OCI-LY7 (cell line): ENCODE results near the gene BRD2.

Experiments used
- EZH2phosphoT487 ChIP-seq: fragments of 200-600 bp; sonication (generic); IDR thresholded peaks from 2 replicates; pipeline ENCODE4 v1.6.1; 2018; ENCODE audit warnings: low read depth, borderline replicate concordance, mild to moderate bottlenecking, mixed run types, antibody characterized with exemption, low read length, moderate library complexity, mixed read lengths
- TF ChIP-seq, protein P1 (sequence below): fragments of 200-600 bp; sonication (generic); conservative IDR thresholded peaks from 2 replicates; pipeline ENCODE4 v1.5.1; 2014; ENCODE audit warnings: mild to moderate bottlenecking, antibody characterized with exemption, low read length, moderate library complexity, mixed read lengths

DNA sequence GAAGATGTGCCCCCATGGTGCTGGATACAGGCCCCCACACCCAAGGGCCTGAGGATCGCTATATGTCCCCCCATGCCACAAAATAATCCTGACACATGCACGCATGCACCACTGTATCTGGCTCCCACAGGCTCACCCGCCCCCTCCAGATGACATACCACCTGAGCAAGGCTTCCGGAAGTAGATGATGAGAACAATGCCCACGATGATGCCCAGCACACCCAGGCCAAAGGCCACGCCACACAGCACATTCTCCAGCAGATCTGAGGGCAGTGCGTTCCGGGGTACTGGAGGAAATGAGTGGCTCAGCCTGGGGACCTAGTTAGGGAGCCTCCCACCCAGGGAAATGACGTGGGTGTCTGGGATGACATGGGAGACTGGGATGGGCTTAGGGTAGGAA is 19.3 kb upstream of the BRD2 start:
- TF ChIP-seq, protein P1, sequence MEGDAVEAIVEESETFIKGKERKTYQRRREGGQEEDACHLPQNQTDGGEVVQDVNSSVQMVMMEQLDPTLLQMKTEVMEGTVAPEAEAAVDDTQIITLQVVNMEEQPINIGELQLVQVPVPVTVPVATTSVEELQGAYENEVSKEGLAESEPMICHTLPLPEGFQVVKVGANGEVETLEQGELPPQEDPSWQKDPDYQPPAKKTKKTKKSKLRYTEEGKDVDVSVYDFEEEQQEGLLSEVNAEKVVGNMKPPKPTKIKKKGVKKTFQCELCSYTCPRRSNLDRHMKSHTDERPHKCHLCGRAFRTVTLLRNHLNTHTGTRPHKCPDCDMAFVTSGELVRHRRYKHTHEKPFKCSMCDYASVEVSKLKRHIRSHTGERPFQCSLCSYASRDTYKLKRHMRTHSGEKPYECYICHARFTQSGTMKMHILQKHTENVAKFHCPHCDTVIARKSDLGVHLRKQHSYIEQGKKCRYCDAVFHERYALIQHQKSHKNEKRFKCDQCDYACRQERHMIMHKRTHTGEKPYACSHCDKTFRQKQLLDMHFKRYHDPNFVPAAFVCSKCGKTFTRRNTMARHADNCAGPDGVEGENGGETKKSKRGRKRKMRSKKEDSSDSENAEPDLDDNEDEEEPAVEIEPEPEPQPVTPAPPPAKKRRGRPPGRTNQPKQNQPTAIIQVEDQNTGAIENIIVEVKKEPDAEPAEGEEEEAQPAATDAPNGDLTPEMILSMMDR, result no peak
- TF ChIP-seq EZH2phosphoT487, result no peak
